Measurements from ENCODE around the gene TMEM225B. TPM values are rescaled to one million over a fixed set of nuclear protein-coding genes. Genes with fewer than 3 reads are reported as not detected.
"Not testable (repeated sequence)": the region's sequence is repeated elsewhere in the genome, so short reads cannot be mapped to it uniquely, and the experiment has no call there.

The TMEM225B gene
- polyA plus RNA-seq (2013, experiment 1 of 2; ENCODE audit: insufficient read length): 1.2 TPM
- 1.1 TPM for polyA plus RNA-seq (2013, experiment 2 of 2; ENCODE audit: insufficient read length)

DNA sequence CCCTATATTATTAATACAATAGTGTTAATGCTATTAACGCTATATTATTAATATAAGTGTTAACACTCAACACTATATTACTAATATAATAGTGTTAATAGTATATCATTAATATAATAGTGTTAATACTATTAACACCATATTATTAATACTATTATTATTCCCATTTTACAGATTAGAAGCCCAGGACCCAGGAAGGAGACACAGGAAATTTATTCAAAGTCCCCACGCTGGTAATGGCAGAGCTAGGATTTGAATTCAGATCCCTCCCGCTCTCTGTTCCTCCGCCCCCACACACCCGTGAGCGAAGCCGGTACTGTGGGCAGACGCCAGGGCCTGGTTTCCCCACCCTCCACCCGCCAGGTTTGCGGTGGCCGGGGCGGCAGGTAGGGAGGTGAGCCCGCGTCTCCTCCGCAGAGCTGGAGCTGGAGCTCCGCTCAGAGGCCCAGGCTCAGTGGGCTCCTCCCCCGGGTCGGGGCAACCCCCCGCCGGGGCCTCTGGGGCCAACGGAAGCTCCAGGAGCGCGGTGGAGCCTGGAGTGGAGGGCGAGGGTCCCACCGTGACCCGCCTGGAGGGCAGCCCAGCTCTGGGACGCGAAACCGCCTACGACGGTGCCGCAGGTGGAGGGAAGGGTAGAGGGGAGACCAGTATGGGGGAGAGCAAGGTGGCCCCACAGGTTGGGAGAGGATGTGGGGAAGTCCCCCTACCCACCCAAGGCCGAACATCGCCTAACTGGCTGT lies at the start of gene TMEM225B:
TSS of gene TMEM225B (plus strand) at position 506 of the 740 bp plus-strand sequence. CDS start 6,122 bp downstream, outside the sequence.
- DNase-seq: no peak

DNA sequence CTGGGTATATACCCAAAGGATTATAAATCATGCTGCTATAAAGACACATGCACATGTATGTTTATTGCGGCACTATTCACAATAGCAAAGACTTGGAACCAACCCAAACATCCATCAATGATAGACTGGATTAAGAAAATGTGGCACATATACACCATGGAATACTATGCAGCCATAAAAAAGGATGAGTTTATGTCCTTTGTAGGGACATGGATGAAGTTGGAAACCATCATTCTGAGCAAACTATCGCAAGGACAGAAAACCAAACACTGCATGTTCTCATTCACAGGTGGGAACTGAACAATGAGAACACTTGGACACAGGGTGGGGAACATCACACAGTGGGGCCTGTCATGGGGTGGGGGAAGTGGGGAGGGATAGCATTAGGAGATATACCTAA lies 48.5 kb upstream of the TMEM225B start:
- not testable (repeated sequence) for DNase-seq

DNA sequence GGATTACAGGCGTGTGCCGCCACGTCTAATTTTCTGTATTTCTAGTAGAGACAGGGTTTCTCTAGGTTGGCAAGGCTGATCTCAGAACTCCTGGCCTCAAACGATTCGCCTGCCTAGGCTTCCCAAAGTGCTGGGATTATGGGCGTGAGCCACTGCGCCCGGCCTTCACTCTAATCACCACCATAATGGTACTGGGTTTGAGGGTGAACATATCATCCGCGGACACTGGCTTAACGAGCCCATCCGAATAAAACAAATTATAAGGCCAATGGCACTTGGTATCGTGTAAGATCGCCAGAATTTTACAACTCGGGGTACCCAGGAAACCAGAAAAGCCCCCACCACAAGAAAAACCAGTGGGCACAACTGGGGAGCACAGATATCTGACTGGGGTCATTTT lies 46.7 kb upstream of the TMEM225B start:
- DNase-seq: no peak

DNA sequence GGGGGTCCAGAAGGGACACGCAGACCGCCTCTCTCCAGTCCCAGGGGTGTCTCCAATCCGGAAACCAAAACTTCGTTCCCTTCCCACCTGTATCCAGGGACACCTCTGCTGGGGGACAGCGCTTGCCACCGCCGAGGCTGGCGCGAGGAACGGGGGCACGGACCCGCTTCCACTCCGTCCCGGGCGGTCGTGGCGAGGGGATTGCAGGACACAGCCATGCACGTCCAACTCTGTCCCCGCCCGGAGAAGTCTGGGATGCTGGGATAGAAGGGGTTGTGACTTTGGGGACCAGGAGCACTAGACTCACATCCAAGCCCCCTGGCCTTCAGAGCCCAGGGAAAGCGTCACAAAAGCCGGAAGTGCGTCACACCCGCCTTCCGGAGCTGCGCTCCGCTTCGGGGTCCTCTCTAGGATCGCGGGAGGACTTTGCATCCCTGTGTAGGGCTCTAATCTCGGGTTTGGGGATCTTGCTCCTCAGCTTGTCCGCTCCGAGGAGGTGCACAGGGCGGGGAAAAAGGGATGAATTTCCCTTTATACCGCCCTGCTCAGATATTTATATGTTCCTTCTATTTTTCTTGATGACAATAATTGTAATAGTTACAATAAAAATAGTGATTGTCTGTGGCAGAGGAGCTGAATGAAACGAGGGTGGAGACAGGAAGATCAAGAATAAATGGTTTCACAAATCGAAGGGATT lies 46.2 kb upstream of the TMEM225B start, which contains the start of gene FAM200A:
TSS of gene FAM200A (minus strand) at position 348 of the 697 bp plus-strand sequence. CDS start 3,707 bp downstream, outside the sequence.
- peak; percentile 95 for DNase-seq

DNA sequence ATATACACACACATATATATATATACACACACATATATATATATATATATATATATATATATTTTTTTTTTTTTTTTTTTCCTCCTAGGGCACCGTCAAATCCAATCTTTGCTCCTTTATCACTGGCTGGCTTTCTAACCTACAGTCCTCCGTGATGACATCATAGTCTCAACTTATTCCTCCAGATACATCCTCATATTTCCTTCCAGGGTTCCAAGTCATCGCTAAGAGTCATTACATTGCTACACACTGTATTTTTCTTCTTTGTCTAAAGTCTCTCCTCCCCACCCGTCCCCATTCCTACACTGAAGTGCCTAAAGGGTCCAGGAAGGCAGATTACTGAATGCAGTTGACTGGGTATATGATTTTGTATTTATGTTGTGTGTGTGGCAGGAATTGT lies 45.0 kb upstream of the TMEM225B start:
- no peak for DNase-seq

GRCh38 chr7:99554939-99555338 lies 43.1 kb upstream of the TMEM225B start:
- no peak for DNase-seq

DNA sequence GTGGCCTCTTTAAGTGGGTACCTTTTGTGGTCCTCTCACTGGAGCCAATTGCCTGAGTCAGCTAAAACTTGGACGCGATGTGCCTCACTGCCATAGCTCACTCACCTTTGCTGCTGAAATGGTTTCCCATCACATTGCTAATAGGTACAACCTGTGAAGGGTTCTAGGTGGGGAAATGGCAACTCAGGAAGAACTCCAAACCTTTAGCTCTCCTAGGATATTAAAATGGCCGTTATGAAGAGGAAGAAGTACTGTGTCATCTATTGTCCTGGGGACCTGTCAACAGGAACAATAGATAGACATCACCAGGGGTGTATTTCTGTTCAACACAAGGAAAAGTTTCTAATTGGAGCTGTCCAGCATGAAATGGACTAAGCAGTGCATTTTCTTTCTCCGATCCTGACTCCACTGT lies 40.9 kb upstream of the TMEM225B start:
- DNase-seq: no peak

- no peak for DNase-seq
Measured at GRCh38 chr7:99557940-99558305, 40.1 kb upstream of the TMEM225B start.

- DNase-seq: peak; percentile 95
Measured at GRCh38 chr7:99558306-99559174, 39.5 kb upstream of the TMEM225B start, which contains the start of gene ZNF655. ZNF655 (plus strand) TSS chr7:99558642; CDS start chr7:99560560, 1,918 bp downstream.

GRCh38 chr7:99559175-99559915 lies 38.7 kb upstream of the TMEM225B start:
- DNase-seq: peak; percentile 60

- no peak for DNase-seq
Measured at GRCh38 chr7:99560834-99561736, 37.0 kb upstream of the TMEM225B start.

DNA sequence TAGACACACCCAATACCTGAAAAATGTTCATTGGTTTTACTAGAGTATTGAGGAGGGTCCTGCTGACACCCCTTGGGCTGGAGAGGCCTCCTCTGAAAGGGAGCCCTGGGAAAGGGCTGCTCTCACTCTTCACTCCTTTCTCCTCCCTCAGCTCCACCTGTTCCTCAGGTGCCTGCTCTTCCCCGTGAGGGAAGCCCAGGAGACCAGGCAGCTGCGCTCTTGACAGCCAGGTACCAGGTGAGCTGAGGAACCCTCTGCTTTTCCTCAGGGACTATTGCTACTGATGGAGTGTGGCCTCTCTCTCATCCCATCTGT lies 36.4 kb upstream of the TMEM225B start:
- no peak for DNase-seq

- no peak for DNase-seq
Measured at GRCh38 chr7:99562114-99562784, 35.8 kb upstream of the TMEM225B start.

DNA sequence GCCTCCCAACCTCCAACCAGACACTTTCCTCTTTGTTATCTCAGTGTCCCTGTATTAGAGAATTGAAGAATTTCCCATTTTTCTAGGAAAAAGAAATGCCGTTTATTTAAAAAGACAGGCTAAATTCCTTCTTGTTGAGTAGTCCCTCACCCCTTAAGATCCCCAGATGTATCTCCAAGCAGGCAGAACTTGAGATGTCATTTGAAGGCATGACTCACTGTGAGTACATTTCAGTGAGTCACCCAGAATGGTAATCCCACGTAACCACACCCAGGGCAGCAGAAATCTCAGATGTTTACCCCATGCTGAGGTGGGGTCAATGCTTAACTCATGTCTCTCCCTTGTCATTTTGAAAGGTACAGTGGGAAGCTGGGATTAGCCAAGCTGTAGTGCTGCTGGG lies 35.2 kb upstream of the TMEM225B start:
- DNase-seq: peak; percentile 100

DNA sequence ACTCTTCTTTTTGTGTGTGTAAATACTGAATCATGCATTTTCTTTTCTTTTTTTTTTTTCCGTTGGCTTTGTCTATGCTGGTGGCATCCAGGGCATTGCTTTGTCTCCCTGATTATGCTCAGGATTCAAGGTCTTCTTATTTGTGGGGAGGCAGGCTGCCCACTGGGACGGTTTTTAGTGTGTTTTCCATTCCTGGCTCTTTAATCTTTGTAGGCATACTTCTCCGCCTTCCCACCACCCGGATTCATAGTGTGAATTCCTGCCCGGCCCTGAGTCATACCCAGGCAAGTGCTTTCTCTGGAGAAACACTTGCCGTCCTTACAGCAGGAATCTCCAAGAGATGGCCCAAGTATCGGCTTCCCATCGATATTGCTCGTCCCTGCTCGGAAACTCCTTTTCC lies 34.4 kb upstream of the TMEM225B start:
- DNase-seq: peak; percentile 95

DNA sequence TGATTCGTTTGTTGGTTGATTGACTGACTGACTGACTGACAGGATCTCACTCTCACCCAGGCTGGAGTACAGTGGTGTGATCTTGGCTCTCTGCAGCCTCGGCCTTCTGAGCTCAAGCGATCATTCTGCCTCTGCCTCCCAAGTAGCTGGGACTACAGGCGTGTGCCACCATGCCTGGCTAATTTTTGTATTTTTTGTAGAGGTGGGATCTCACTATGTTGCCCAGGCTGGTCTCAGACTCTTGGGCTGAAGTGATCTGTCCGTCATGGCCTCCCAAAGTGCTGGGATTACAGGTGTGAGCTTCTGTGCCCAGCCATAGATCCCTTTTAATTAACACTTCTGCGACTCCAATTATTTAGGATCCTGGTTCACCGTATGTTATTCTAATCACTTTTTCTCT lies 29.3 kb upstream of the TMEM225B start:
- not testable (repeated sequence) for DNase-seq

DNA sequence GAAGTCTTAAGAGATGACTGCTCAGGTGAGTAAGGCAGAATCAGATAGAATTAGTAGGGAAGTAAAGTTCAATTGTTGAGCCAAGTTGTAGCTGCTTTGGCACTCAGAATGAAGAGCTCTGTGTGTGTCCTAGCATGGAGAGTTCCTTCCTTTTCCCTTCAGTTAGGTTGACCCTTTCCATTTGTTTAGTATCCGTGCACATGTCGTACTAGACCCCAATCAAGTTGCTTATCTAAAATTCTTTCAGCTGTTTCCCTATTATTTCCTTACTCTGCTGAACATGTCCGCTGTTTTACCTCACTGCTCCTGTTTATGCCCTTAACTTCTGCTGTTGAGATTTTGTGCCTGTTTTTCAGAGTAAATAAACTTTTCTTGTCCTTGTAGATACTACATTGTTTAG lies 26.3 kb upstream of the TMEM225B start:
- no peak for DNase-seq

DNA sequence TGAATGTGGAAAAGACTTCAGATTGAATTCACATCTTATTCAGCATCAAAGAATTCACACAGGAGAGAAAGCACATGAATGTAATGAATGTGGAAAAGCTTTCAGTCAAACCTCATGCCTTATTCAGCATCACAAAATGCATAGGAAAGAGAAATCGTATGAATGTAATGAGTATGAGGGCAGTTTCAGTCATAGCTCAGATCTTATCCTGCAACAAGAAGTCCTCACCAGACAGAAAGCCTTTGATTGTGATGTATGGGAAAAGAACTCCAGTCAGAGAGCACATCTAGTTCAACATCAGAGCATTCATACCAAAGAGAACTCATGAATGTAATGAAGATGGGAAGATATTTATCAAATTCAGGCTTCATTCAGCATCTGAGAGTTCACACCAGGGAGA lies 24.8 kb upstream of the TMEM225B start:
- no peak for DNase-seq

GRCh38 chr7:99576251-99576650 lies 21.8 kb upstream of the TMEM225B start:
- no peak for DNase-seq

- DNase-seq: no peak
Measured at GRCh38 chr7:99579281-99579955, 18.6 kb upstream of the TMEM225B start.

Measured in fibroblast of skin of back (primary cell).